Femur (tissue), 1 donor: Measurements from ENCODE around the gene TFDP1.

Experiments
- DNase-seq: peaks from one replicate; pipeline ENCODE4 v3.0.0-alpha.2; 2017

The TFDP1 gene

DNA sequence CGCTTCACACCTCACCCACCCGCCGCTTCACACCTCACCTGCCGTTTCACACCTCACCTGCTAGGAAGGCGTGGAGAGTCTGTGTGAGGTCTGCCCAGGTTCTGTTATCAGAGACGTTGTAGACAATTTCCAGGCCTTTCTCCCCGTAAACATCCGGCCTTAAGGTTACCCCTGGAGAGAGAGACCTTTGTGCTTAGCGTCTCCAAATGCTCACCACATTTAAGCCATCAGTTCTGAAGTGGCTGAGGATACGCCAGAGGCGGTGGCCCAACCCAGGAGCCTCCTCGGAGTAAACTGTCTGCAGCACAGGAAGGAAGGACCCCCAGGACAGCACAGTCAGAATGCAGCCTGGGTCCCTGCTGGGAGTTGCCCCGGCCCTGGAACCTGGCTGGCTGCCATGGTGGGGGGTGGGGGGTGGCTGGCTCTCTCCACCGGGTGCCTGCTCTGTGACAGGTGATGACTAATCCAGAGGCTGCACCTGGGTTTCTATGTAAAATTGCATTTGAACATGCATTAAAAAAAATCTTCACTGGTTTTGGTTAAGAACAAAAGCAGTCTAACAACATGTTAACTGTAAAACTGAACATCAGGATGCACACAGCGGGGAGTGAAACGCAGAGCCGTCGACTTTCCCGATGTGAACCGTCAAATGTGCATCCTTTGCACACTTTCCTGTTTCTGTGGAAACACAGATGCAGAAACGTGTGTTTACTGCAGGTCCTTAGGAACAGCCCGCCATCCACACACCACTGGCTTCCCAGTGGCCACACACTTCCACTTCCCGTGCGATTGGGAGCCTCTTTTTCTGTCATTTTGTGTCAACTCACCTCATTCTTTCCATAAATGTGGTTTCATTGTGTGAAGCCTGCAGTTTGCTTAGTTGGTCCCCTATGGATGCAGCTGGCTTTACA is 69.0 kb downstream of the TFDP1 start:
- peak; percentile 26 for DNase-seq

DNA sequence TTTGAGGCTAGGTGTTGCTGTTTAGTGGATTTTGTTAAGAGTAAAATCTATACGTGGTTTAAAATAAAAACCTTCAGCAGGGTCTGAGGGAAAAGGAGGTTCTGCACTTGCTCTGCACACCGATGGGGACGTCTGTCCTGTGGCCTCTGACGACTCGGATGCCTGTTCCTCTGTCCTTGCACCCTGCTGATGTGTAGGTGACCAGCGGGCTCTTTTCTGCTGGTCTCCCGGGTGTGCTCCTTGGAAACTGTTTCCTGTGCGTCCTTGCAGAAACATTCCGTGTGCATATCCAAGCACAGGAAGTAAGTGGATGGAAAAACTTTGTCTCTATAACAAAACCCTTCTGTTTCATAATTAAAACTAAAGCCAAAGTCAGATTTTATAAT is 69.6 kb downstream of the TFDP1 start:
- DNase-seq: peak; percentile 19

DNA sequence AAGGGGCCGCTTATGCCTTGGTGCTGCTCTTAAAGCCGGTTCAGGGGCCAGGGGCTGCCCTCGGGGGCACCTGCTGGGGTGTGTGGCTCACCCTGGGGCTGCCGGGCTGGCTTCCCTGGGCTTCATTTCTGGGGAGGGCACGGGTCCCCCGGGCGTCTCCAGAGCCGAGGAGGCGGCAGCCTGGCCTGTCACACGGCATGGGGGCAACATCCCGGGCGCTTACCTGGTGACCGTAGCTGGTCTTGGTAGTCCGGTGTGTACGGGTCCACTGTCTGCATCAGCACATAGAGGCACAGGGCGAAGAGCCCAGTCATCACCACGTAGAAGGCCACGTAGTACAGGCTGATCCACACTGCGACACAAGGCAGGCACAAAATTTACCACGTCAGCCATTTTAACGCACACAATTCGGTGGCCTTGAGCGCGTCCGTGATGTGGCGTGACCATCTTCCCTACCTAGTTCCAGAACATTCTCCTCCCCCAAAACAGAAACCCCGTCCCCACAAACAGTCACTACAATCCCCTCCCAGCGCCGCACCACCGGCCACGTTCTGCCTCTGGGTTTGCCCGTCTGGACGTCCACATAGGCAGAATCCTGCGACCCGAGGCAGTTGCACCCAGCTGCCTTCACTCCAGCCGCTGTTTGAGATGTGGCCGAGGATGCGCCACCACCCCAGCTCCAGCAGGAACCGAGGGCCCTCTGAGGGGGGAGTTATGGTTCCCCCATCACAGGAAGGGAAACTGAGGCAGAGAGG is 70.2 kb downstream of the TFDP1 start:
- DNase-seq: peak; percentile 15

DNA sequence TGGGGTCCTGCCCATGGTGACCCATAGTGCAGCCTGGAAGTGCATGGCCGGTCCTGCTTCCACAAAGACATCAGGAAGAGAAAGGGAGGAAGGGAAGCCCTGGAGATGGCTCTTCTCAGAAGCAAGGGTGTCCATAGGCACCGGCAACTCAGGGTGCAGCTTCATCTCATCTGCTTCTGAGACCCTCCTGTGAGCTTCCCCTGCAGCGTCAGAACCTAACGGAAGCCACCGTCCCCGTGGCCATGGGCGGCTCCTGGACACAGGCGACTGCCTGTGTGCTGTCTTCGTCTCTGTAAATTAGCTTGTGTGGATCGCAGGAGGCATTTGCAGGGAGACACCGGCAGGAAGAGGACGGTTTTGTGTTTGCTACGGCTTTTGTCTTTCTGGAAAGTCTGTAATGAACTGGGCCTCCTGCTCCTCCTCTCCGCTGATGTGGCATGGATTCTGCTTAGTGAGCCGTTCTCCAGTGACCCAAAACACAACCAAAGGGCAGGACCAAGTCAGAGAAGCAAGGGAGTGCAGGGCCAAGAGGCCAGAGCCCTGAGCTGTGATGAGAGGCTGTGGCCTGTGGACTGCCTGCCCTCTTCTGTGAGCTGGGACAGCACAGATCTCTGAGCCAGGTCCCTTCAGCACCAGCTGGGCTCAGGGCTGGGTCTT is 70.9 kb downstream of the TFDP1 start:
- DNase-seq: no peak

DNA sequence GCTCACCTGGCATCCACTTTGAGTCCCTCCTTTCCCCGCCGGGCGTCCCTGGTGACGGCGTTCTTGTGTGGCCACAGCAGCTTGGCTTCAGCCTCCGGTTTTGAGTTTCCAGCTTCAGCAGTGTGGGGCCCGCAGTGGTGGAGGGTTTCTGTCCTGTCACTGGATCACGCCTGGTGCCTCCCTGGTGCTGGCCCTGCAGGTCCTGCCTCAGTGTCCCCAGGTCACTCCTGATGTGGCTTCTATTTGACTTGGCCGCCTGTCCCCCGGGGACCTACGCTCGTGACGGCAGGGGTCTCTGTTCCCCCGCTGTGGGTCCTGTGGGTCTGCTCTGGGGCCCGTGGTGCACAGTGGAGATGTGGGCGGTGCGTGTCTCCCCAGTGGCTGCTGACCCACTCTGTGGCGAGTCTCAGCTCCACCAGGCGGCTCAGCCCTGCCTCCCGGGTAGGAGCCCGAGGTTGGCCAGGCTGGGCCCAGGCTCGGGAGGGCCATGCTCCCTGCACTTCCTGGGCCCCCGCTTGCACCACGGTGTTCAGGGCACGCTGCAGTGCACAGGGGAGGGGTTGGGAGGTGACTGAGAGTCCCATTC is 71.5 kb downstream of the TFDP1 start:
- peak; percentile 21 for DNase-seq

DNA sequence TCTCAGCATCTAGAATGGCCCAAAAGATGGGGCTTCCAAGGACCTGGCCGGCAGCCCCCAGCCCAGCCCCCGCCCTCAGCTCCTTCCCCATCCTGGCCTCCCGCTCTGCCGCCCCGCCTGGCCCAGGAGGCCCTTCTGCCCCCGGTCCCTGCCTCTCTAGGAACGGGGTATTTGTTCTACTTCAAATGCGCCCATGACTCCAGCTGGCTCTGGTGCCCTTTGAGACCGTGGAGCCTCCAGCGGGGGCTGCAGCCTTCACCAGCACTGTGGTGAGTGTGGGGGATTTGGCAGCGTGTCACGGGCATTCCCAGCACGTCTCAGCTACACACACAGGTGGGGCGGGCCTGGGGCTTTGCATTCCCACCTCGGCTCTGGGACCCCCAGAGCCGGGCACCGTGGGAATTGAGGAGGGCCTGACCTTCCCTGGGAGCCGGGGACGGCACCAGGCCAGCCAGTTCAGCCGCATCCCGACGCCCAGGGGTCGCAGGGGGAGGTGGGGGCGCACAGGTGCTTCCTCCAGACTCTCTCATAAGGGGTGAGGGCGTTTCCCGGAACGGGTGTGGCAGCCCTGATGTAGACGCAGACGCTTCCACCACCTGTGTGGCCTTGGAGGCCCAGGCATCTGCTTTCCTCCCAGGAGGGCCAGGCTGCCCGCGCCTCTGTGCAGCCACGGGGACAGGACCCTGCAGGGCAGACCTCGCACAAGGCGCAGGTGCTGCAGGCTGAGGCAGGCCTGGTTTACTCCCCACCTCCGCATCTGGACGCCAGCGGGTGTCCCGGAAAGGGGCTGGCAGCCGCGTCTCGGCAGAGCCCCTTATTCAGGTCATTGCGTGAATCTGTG is 72.5 kb downstream of the TFDP1 start:
- DNase-seq: peak; percentile 18

DNA sequence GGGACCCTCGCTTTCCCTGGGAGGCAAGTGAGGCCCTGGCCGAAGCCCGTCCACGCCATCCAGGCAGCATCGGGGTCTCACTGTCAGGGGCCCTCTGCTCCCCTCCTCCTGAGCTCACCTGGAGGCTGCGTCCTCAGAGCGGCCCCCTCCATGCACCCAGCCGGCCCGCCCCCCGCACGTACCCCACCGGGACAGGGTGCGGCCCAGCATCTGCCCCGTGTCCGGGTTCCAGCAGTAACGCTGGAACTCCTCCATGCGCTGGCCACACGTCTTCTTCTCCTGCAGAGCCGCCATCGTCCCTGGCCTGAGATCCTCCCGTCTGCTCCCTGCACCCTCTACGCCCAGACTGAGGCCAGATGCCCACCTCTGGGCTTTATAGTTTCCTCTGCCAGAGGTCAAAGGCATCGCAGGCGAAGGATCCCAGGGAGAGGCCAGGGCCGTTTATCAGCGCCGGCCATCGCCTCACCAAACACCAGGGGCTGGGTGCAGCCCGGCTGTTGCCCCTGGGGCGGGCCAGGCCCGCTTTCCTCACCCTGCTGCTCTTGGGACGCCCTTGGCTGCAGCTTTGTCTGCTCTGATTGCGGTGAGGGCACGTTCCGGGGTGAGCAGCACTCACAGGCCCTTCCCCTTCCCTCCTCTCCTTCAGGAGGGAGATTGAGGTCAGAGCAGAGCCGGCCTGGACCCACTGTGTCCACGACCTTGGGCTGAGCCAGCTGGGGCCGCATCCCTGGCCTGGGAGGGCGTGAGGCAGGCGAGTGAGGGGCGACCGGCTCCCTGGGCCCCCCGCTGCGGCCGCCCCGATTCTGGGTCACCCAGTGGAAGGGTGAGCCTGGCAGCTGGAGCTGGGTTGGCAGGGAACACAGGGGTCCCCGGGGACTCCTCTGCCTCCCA is 73.5 kb downstream of the TFDP1 start, which contains the start of gene ATP4B:
TSS of gene ATP4B (minus strand) at position 348 of the 891 bp plus-strand sequence. CDS start at position 294, 54 bp downstream.
- DNase-seq: peak; percentile 12

DNA sequence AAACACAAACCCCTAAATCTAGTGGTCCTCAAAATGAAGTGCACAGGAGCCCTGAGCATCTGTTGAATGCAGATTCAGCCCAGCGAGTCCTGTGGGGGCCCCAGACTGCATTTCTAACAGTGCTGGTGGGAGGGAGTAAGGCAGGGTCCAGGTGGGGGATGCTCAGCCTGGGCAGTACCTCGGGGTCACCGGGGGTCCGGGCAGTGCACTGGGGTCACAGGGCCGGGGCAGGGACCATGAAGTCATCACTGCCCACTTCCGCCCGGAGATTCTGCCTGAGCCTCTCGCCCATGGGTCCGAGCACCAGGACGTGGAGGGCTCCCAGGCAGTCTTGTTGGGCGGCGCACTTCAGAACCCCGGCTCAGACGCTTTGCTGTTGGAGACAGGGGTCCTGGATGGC is 74.3 kb downstream of the TFDP1 start:
- peak; percentile 11 for DNase-seq

DNA sequence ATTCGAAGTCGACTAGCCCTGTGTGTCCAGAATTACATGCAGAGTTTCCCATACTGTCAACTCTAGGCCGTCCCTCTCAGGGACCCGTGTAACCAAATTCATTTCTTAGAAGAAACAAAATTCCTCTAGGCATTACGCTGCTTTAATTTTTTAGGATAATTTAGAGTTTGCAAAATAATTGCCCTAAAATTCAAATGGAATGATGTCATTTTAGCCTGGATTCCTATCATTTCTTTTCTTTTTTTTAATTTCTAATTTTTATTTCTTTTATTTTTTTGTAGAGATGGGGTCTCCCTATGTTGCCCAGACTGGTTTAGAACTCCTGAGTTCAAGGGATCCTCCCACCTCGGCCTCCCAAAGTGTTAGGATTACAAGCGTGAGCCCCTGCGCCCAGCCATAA is 74.8 kb downstream of the TFDP1 start:
- no peak for DNase-seq

DNA sequence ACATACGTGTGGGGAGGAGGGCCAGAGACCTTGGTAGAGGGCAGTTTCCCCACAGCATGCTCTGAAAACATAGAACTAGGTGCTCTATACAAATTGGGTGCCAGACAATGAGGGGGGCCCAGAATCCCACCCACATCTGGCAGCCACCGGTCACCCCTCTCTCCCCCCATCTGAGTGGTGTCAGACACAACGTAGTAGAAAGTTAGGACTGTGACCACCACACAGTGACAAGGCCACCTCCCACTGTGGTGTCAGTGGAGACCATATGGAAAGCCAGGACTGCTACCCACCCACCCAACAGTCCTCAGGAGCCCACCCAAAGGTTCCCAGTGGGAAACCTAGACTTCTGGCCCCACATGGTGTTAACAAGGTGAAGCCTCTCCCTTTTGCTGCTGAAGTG is 75.5 kb downstream of the TFDP1 start:
- no peak for DNase-seq

DNA sequence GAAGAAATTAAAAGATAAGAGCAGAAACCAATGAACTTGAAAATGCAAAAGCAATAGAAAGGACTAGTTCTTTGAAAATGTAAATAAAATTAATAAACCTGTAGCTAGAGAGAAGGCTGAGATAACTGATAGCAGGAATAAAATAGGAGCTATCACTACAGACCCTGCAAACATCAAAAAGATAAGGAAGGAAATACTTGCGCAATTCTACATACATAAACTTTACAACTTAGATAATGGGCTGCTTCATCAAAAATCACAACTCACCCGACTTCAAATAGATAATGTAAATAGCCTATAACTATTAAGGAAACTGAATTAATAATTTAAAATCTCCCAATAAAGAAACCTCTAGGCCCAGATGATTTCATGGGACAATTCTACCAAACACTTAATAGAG is 77.0 kb downstream of the TFDP1 start:
- DNase-seq: no peak

DNA sequence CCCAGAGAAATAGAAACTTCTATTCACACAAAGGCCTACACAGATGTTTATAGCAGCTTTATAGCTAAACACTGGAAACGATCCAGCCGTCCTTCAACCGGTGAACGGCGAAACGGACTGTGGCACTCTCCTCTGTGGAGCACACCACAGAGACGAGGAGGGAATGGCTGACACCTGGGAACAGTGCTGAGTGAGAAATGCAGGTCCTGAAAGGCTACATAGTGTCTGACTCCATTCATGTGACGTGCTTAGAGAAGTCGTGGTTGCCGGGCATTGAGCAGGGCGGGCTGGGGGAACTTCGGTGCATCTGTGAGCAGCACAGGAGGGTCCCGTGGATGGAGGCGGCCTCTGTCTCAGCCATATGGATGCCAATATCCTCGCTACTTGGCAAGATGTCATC is 79.4 kb downstream of the TFDP1 start:
- DNase-seq: peak; percentile 17

DNA sequence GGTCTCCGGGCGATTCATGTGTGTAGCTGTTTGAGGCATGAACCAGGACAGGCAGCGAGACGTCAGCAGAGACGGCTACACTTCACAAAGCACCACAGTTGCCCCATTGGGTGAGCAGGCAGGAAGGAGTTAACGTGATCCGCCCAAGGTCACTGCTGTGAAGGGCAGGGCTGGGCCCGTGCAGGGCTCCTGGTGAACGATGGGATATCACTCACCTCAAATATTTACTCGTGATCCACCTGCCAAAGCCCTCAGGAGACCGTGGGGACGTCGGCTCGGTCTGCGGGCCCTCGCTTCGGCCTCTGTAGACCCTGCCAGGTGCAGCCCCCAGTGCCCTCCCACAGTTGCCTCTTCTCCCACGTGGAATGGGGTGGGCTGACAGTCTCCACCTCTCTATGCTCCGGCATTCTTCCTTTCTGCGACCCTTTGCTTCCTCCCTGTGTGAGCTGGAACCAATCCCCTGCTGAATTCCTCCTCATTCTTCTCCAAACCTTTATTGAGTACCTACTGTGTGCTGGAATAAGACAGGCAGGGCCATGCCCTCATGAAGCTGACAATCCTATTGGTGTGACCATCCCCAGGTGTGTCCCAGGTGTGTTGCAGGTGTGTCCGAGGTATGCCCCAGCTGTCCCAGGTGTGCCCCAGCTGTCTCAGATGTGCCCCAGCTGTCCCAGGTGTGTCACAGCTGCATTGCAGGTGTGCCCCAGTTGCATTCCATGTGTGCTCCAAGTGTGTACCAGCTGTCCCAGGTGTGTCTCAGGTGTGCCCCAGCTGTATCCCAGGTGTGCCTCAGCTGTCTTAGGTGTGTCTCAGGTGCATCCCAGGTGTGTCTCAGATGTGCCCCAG is 80.4 kb downstream of the TFDP1 start:
- peak; percentile 16 for DNase-seq

DNA sequence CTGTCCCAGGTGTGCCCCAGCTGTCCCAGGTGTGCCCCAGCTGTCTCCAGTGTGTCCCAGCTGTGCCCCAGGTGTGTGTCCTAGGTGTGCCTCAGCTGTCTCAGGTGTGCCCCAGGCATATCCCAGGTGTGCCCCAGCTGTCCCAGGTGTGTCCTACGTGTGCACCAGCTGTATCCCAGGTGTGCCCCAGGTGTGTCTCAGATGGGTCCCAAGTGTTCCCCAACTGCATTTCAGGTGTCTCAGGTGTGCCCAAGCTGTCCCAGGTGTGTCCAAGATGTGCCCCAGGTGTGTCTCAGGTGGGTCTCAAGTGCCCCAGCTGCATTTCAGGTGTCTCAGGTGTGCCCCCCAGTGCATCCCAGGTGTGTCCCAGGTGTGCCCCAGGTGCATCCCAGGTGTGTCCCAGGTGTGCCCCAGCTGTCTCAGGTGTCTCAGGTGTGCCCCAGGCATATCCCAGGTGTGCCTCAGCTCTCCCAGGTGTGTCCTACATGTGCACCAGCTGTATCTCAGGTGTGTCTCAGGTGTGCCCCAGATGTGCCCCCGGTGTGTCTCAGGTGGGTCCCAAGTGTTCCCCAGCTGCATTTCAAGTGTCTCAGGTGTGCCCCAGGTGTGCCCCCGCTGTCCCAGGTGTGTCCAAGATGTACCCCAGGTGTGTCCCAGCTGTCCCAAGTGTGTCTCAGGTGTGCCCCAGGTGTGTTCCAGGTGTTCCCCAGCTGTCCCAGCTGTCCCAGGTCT is 81.2 kb downstream of the TFDP1 start:
- peak; percentile 29 for DNase-seq

DNA sequence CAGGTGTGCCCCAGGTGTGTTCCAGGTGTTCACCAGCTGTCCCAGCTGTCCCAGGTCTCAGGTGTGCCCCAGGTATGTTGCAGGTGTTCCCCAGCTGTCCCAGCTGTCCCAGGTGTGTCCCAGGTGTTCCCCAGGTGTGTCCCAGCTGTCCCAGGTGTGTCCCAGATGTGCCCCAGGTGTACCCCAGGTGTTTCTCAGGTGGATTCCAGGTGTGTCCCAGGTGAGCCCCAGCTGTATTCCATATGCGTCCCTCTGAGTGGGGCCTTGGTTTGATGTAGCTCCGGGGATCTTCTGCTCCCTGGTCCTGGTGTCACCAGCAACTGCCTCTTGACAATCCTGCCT is 81.7 kb downstream of the TFDP1 start:
- DNase-seq: no peak

DNA sequence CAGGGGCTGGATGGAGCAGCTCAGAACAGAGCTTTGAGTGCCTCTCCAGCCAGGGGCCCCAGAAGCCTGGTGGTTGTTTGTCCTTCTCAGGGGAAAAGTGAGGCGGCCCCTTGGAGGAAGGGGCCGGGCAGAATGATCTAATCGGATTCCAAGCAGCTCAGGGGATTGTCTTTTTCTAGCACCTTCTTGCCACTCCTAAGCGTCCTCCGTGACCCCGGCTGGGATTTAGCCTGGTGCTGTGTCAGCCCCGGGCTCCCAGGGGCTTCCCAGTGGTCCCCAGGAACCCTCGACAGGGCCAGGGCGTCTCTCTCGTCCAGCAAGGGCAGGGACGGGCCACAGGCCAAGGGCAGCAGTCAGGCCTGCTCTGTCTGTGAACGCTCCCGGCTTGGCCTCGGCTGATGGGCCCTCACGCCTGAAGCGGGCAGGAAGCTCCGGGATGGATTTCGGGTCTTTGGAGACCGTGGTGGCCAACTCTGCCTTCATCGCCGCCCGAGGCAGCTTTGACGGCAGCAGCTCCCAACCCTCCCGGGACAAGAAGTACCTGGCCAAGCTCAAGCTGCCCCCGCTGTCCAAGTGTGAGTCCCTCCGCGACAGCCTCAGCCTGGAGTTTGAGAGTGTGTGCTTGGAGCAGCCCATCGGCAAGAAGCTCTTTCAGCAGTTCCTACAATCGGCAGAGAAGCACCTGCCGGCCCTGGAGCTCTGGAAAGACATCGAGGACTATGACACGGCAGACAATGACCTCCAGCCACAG is 82.6 kb downstream of the TFDP1 start, which contains the start of gene GRK1:
TSS of gene GRK1 (plus strand) at position 269 of the 751 bp plus-strand sequence. CDS start at position 437, 168 bp downstream.
- peak; percentile 25 for DNase-seq

DNA sequence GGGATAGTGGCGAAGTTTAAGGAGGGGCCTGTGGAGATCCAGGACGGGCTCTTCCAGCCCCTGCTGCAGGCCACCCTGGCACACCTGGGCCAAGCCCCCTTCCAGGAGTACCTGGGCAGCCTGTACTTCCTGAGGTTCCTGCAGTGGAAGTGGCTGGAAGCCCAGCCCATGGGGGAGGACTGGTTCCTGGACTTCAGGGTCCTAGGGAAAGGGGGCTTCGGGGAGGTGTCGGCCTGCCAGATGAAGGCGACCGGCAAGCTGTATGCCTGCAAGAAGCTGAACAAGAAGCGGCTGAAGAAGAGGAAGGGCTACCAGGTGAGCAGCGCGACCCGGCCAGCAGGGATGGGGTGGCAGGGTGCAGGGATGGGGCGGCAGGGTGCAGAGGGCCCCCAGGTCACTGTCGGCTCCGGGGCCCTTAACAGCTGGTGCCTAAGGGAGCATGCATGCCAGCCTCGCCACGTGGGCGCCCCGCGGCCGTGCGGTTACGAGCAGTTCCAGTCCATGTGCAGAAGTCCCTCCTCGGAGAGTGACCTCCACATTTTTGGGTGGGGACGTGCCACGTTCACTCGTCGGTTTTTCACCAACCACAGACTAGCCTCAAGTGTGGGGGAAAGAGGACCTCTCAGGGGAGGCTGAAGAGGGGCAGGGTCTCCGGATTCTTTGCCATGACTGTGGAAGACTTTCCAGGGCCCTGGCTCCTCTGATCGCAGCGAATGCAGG is 83.4 kb downstream of the TFDP1 start:
- DNase-seq: peak; percentile 17

DNA sequence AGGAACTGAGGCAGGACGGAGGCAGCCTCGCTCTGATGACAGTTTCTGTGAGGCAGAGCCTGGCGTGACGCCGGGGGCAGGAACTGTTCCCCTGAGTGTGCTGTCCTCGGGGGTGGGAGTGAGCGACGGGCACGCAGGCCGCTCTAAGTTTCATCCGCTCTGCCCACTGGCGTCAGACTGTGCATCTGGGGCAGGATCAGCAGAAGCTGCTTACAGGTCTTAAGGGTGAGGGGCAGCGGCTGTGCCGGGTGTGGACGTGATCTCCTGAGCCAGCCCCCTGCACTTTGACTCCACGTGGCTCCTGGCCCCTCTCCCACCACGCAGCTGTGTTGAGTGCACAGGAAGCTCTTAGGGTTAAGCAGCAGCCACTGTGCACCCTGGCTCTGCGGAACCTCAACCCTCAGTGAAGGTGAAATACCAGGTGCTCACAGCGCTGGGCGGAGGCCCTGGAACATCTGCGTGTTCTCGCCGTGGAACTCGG is 84.0 kb downstream of the TFDP1 start:
- peak; percentile 12 for DNase-seq
